Measurements from ENCODE around the gene USP22.
"Not testable (repeated sequence)": the region's sequence is repeated elsewhere in the genome, so short reads cannot be mapped to it uniquely, and the experiment has no call there.

The USP22 gene

DNA sequence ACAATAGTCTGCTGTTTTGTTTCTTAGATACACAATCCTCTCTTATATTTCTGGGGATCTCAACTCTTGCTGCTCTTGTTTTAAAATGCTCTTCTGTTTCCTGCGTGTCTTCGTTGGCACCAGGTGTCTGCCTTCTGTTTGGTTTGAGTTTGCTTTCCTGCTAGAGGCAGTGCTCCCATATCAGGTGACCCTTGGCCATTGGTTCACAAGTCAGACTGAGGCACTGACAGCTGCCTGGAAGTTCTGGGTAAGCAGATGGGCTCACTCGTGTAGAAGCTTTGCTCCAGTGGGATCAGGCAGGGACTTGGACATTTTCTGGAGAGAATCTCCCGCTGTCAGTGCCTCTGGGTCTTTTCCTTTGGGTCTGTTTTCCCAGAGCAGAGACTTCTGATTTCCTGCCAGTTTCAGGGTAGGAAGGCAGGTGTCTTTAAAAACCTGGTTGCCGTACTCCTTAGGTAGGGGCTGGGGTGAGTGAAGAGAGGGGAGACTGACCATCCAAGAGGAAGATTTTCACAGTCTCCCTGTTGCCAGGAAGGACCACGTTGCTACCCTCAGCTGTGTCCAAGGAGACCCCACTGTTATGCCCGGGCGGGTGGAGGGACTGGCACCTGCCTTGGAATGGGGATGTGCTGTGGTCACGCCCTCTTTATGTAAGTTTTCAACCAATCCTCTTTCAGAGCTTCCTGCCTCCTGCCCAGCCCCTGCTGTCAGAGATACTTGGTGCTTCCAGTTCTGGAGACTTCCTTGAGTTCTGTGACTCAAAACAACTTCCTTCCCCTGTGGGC, 63.6 kb downstream of the USP22 start:
- not testable (repeated sequence) for H3K36me3 ChIP-seq (ENCODE audit: control insufficient read depth, insufficient read depth, low read length); H3K4me1 ChIP-seq (ENCODE audit: control insufficient read depth, insufficient read depth, low read length); H3K27ac ChIP-seq (ENCODE audit: insufficient read depth, low read depth, low read length, poor library complexity, severe bottlenecking); H3K27me3 ChIP-seq (ENCODE audit: control insufficient read depth, insufficient read depth, low read length, poor library complexity, severe bottlenecking); H3K9me3 ChIP-seq (ENCODE audit: control insufficient read depth, low read length); H3K4me3 ChIP-seq (ENCODE audit: insufficient read depth, low read depth, low read length)
- WGBS, 2 experiments: 85 to 91% methylated on average over 9 of the region's 9 CpGs

DNA sequence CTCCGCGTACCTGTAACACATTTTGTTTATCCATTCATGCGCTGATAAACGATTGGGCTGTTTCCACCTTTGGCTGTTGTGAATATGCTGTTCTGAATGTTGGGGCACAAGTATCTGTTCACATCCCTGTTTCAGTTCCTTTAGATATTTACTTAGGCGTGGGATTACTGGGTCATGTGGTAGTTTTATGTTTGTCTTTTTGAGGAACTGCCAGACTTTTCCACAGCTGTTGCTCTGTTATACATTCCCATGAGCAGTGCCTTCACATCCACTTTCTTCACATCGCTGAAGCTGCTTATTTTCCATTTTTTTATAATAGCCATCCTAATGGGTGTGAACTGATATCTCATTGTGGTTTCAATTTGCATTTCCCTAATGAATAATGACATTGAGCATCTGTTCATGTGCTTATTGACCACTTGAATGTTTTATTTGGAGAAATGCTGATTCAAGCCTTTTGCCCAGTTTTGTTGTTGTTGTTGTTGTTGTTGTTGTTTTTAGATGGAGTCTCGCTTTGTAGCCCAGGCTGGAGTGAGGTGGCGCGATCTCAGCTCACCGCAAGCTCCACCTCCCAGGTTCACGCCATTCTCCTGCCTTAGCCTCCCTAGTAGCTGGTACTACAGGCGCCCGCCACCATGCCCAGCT, 65.1 kb downstream of the USP22 start:
- H3K27ac ChIP-seq (ENCODE audit: insufficient read depth, low read depth, low read length, poor library complexity, severe bottlenecking); H3K27me3 ChIP-seq (ENCODE audit: control insufficient read depth, insufficient read depth, low read length, poor library complexity, severe bottlenecking); H3K4me3 ChIP-seq (ENCODE audit: insufficient read depth, low read depth, low read length); H3K4me1 ChIP-seq (ENCODE audit: control insufficient read depth, insufficient read depth, low read length); H3K36me3 ChIP-seq (ENCODE audit: control insufficient read depth, insufficient read depth, low read length); H3K9me3 ChIP-seq (ENCODE audit: control insufficient read depth, low read length): not testable (repeated sequence)
- 95% methylated on average over 12 to 13 of the region's 13 CpGs for WGBS, 2 experiments

DNA sequence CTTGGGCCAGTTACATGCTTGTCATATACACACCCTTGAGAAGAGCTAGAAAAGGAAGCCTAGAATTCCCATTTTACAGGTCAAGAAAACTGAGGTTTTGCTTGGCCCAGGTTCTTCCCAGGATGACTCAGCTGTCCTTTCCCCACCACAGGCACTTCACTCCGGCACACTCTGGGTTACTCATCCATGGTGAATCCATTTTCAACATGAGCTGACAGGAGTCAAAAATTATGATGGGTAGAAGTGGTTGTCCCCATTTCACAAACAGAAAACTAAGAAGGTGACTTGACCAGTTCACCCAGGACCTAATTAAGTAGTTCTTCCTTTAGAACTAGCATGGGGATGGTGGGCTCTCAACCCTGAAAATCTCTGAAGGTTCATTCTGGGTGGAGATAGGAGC, 67.2 kb downstream of the USP22 start:
- no peak overlapping the region for H3K27ac ChIP-seq (ENCODE audit: insufficient read depth, low read depth, low read length, poor library complexity, severe bottlenecking)
- H3K36me3 ChIP-seq (ENCODE audit: control insufficient read depth, insufficient read depth, low read length): no peaks in the 10 kb centered on the region
- no peaks in the 10 kb centered on the region for H3K9me3 ChIP-seq (ENCODE audit: control insufficient read depth, low read length)
- H3K27me3 ChIP-seq (ENCODE audit: control insufficient read depth, insufficient read depth, low read length, poor library complexity, severe bottlenecking): no peaks in the 10 kb centered on the region
- no peaks in the 10 kb centered on the region for H3K4me1 ChIP-seq (ENCODE audit: control insufficient read depth, insufficient read depth, low read length)
- 86 to 100% methylated on average over 1 of the region's 1 CpG for WGBS, 2 experiments
- H3K4me3 ChIP-seq (ENCODE audit: insufficient read depth, low read depth, low read length): no peak overlapping the region

DNA sequence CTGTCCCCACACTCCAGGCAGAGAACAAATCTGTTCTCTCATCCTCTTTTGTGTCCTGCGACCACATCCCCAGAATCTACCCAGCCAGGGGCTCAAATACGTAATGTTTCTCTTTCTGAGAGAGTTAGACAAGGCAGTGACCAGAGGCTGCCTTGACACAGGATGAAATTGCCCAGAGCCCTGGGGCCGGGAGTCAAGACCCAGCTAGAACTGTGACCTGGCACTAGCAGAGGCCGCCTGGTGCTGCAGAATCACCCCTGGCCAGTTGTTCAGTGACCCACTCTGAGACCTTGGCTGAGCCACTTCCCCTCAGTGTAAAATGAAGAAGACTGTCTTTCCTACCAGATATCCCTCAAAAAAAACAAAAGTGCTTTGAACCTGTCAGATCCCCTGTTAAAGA, 72.5 kb downstream of the USP22 start:
- Histone ChIP-seq H3K9me3 (ENCODE audit: control insufficient read depth, low read length) (no peaks in the 10 kb centered on the region), H3K27me3 (ENCODE audit: control insufficient read depth, insufficient read depth, low read length, poor library complexity, severe bottlenecking) (no peaks in the 10 kb centered on the region), H3K27ac (ENCODE audit: insufficient read depth, low read depth, low read length, poor library complexity, severe bottlenecking) (no peak overlapping the region), H3K4me1 (ENCODE audit: control insufficient read depth, insufficient read depth, low read length) (peaks cover 9% of the 10 kb centered on the region), H3K4me3 (ENCODE audit: insufficient read depth, low read depth, low read length) (no peak overlapping the region), H3K36me3 (ENCODE audit: control insufficient read depth, insufficient read depth, low read length) (no peaks in the 10 kb centered on the region)
- 87 to 89% methylated on average over 4 of the region's 4 CpGs for WGBS, 2 experiments

DNA sequence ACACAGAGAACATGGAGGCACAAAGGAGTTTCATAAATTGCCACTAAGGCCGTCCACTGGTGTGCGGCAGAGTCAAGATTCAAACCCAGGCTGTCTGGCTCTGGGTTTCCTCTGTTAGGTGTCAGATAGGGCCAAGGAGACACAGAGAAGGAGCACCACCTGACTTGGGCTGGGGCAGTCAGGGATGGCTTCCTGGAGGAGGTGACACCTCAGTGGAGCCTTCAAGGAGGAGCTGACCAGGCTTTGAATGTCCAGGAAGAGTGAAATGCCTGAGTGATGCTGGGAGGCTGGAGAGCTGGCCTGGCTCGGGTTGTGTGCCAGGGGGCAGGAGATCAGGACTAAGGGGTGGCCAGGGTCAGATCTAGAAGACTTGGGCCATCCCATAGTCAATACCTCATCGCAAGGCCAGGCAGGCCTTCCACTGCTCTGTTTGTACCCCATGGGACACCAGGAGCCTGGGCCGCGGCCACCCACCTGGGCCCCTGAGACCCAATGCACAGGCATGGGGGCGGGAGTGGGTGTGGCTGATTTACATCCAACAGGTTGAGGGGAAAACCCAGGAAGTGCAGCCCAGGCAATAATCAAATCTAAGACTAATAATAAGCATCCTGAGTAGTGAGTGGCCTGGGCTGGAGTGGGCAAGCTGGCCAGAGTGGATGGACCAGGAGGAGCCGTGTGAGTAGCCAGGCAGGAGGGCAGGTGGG, 73.7 kb downstream of the USP22 start:
- H3K36me3 ChIP-seq (ENCODE audit: control insufficient read depth, insufficient read depth, low read length): no peaks in the 10 kb centered on the region
- 92 to 96% methylated on average over 8 of the region's 8 CpGs for WGBS, 2 experiments
- H3K27ac ChIP-seq (ENCODE audit: insufficient read depth, low read depth, low read length, poor library complexity, severe bottlenecking): no peak overlapping the region
- no peaks in the 10 kb centered on the region for H3K9me3 ChIP-seq (ENCODE audit: control insufficient read depth, low read length)
- H3K4me3 ChIP-seq (ENCODE audit: insufficient read depth, low read depth, low read length): no peak overlapping the region
- H3K4me1 ChIP-seq (ENCODE audit: control insufficient read depth, insufficient read depth, low read length): peaks cover 9% of the 10 kb centered on the region
- H3K27me3 ChIP-seq (ENCODE audit: control insufficient read depth, insufficient read depth, low read length, poor library complexity, severe bottlenecking): no peaks in the 10 kb centered on the region

DNA sequence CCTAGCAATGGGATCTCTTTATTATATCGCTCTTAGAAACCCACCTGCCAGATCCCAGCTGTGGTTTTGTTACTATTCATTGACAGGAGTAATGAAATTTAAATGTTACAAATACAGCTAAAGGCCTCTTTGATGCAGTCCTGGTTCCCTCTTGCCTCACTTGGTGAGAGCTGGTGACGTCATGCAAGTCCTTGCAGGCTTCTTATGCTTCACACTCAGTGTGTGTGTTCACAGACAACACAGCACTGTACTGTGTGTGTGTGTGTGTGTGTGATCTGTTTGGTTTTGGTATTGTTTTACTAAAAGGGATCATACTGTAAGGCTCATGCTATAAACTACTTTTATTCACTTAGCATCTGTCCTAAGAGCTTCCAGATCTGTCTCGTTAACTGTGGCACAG, 75.0 kb downstream of the USP22 start:
- H3K4me3 ChIP-seq (ENCODE audit: insufficient read depth, low read depth, low read length): no peak overlapping the region
- no peaks in the 10 kb centered on the region for H3K36me3 ChIP-seq (ENCODE audit: control insufficient read depth, insufficient read depth, low read length)
- no peaks in the 10 kb centered on the region for H3K9me3 ChIP-seq (ENCODE audit: control insufficient read depth, low read length)
- H3K4me1 ChIP-seq (ENCODE audit: control insufficient read depth, insufficient read depth, low read length): peaks cover 9% of the 10 kb centered on the region
- H3K27me3 ChIP-seq (ENCODE audit: control insufficient read depth, insufficient read depth, low read length, poor library complexity, severe bottlenecking): no peaks in the 10 kb centered on the region
- H3K27ac ChIP-seq (ENCODE audit: insufficient read depth, low read depth, low read length, poor library complexity, severe bottlenecking): no peak overlapping the region
- 77 to 82% methylated on average over 3 of the region's 3 CpGs for WGBS, 2 experiments

DNA sequence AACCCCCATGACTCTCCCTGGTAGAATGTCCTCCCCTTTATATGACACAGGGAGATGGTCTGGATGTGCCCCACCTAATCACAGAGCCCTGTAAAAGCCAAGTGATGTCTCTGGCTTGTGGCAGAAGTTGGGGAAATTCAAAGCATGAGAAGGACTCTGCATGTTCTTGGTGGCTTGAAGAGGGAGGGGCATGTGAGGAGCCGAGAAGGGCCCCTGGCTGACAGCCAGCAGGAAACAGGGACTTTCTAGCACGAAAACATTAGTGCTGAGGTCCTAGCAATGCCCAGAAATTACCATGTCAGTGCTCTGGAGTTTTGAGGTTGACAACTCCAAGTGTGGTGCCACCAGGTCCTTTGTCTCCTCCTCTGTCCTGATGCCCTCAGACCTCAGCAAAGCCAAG, 75.9 kb downstream of the USP22 start:
- Histone ChIP-seq H3K4me3 (ENCODE audit: insufficient read depth, low read depth, low read length) (no peak overlapping the region), H3K36me3 (ENCODE audit: control insufficient read depth, insufficient read depth, low read length) (no peaks in the 10 kb centered on the region), H3K9me3 (ENCODE audit: control insufficient read depth, low read length) (no peaks in the 10 kb centered on the region), H3K27ac (ENCODE audit: insufficient read depth, low read depth, low read length, poor library complexity, severe bottlenecking) (no peak overlapping the region), H3K4me1 (ENCODE audit: control insufficient read depth, insufficient read depth, low read length) (peaks cover 10% of the 10 kb centered on the region), H3K27me3 (ENCODE audit: control insufficient read depth, insufficient read depth, low read length, poor library complexity, severe bottlenecking) (no peaks in the 10 kb centered on the region)
- WGBS, 2 experiments: 86 to 88% methylated on average over 2 of the region's 2 CpGs

DNA sequence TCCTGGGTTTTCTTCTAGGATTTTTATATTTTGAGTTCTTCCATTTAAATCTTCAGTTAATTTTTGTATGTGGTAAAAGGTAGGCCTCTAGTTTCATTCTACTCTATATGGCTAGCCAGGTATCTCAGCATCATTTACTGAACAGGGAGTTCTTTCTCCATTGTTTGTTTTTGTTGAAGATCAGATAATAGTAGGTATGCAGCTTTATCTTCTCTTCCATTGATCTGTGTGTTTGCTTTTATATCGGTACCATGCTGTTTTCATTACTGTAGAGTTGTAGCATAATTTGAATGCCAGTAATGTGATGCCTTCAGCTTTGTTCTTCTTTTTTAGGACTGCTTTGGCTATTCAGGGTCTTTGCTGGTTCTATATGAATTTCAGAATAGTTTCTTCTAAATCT, 77.3 kb downstream of the USP22 start:
- Histone ChIP-seq H3K4me1 (ENCODE audit: control insufficient read depth, insufficient read depth, low read length) (peaks cover 15% of the 10 kb centered on the region), H3K4me3 (ENCODE audit: insufficient read depth, low read depth, low read length) (no peak overlapping the region), H3K27ac (ENCODE audit: insufficient read depth, low read depth, low read length, poor library complexity, severe bottlenecking) (no peak overlapping the region), H3K27me3 (ENCODE audit: control insufficient read depth, insufficient read depth, low read length, poor library complexity, severe bottlenecking) (no peaks in the 10 kb centered on the region), H3K36me3 (ENCODE audit: control insufficient read depth, insufficient read depth, low read length) (no peaks in the 10 kb centered on the region), H3K9me3 (ENCODE audit: control insufficient read depth, low read length) (no peaks in the 10 kb centered on the region)
- 92 to 97% methylated on average over 1 of the region's 1 CpG for WGBS, 2 experiments

DNA sequence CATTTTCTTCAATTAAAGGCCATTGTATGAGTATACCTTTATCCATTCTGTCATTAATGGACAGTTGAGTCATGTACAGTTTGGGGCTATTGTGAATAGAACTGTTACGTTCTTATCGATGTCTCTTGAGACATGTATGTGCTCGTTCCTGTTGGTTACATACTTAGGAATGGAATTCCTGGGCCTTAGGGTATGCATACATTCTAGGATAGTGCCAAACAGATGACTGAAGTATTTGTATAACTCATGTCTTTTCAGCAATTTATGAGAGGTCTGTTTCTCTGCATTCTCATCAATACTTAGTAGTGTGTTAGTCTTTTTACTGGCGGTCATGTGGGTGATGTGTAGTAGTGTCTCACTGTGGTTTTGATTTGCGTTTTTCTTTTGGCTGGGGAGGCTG, 81.2 kb downstream of the USP22 start:
- no peaks in the 10 kb centered on the region for H3K27me3 ChIP-seq (ENCODE audit: control insufficient read depth, insufficient read depth, low read length, poor library complexity, severe bottlenecking)
- no peak overlapping the region for H3K4me3 ChIP-seq (ENCODE audit: insufficient read depth, low read depth, low read length)
- no peak overlapping the region for H3K27ac ChIP-seq (ENCODE audit: insufficient read depth, low read depth, low read length, poor library complexity, severe bottlenecking)
- WGBS, 2 experiments: 86 to 94% methylated on average over 5 of the region's 5 CpGs
- peaks cover 6% of the 10 kb centered on the region for H3K4me1 ChIP-seq (ENCODE audit: control insufficient read depth, insufficient read depth, low read length)
- H3K36me3 ChIP-seq (ENCODE audit: control insufficient read depth, insufficient read depth, low read length): no peaks in the 10 kb centered on the region
- no peaks in the 10 kb centered on the region for H3K9me3 ChIP-seq (ENCODE audit: control insufficient read depth, low read length)

DNA sequence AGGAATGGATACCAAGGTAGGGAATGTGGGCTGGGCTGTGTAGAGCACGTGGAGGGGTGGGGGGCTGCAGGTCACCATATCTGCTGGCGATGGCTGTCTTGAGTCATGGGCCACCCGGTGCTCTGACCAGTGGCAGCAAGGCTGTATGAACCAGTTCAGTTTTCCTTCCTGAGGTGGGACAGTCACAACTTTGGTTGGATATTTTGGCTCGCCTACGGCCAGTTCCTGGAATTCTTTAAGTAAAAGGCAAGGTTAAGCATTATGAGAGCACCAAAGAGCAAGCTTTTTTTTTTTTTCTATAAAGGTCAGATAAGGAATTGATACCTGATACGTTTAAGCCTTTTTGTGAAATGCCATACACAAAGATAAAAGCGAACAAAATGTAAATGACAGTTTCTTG, 81.9 kb downstream of the USP22 start:
- Histone ChIP-seq H3K36me3 (ENCODE audit: control insufficient read depth, insufficient read depth, low read length) (no peaks in the 10 kb centered on the region), H3K27ac (ENCODE audit: insufficient read depth, low read depth, low read length, poor library complexity, severe bottlenecking) (no peak overlapping the region), H3K27me3 (ENCODE audit: control insufficient read depth, insufficient read depth, low read length, poor library complexity, severe bottlenecking) (no peaks in the 10 kb centered on the region), H3K4me3 (ENCODE audit: insufficient read depth, low read depth, low read length) (no peak overlapping the region), H3K4me1 (ENCODE audit: control insufficient read depth, insufficient read depth, low read length) (peaks cover 6% of the 10 kb centered on the region), H3K9me3 (ENCODE audit: control insufficient read depth, low read length) (no peaks in the 10 kb centered on the region)
- 94% methylated on average over 6 to 7 of the region's 7 CpGs for WGBS, 2 experiments
